Measurements from ENCODE around the gene PODN. TPM values are rescaled to one million over a fixed set of nuclear protein-coding genes. Genes with fewer than 3 reads are reported as not detected.

Gene PODN
- total RNA-seq, 6 donors from 2014 or later, result 15.2 to 87.1 (median 53.1) TPM

DNA sequence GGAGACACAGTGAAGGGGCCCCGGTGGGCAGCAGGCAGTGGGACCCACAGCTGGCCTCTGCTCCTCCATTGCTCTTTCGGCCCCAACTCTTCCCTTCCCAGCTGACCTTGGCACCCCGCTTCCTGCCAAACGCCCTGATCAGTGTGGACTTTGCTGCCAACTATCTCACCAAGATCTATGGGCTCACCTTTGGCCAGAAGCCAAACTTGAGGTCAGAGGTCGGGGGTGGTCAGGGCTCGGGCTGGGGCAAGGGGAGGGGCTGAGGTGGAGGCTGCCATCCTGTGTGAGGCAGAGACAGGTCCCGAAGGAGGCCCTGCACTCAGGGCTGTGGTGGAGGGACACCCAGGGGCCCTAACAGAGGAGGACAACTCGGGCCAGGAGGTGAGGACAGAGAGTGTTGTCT, 13.7 kb downstream of the PODN start:
- H3K9me3 ChIP-seq, result no peaks in the 10 kb centered on the region
- H3K27me3 ChIP-seq, result no peaks in the 10 kb centered on the region
- H3K4me3 ChIP-seq, result no peak overlapping the region
- ATAC-seq (ENCODE audit: low FRiP score in 2 of 2), result no peak
- WGBS, 2 donors, result 76 to 80% methylated on average over 6 to 8 of the region's 8 CpGs
- no peaks in the 10 kb centered on the region for H3K4me1 ChIP-seq
- H3K27ac ChIP-seq, result no peak overlapping the region
- no peaks in the 10 kb centered on the region for H3K36me3 ChIP-seq
- DNase-seq, result peak in 1 of 2 donors; percentile 39
- no peak for TF ChIP-seq POLR2AphosphoS5 (IDR thresholded peaks at IDR 0.05)
- TF ChIP-seq POLR2A (IDR thresholded peaks at IDR 0.05), result no peak
- TF ChIP-seq, protein P1, sequence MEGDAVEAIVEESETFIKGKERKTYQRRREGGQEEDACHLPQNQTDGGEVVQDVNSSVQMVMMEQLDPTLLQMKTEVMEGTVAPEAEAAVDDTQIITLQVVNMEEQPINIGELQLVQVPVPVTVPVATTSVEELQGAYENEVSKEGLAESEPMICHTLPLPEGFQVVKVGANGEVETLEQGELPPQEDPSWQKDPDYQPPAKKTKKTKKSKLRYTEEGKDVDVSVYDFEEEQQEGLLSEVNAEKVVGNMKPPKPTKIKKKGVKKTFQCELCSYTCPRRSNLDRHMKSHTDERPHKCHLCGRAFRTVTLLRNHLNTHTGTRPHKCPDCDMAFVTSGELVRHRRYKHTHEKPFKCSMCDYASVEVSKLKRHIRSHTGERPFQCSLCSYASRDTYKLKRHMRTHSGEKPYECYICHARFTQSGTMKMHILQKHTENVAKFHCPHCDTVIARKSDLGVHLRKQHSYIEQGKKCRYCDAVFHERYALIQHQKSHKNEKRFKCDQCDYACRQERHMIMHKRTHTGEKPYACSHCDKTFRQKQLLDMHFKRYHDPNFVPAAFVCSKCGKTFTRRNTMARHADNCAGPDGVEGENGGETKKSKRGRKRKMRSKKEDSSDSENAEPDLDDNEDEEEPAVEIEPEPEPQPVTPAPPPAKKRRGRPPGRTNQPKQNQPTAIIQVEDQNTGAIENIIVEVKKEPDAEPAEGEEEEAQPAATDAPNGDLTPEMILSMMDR (IDR thresholded peaks at IDR 0.05), result no peak
- TF ChIP-seq EP300 (IDR thresholded peaks at IDR 0.05), result no peak

DNA sequence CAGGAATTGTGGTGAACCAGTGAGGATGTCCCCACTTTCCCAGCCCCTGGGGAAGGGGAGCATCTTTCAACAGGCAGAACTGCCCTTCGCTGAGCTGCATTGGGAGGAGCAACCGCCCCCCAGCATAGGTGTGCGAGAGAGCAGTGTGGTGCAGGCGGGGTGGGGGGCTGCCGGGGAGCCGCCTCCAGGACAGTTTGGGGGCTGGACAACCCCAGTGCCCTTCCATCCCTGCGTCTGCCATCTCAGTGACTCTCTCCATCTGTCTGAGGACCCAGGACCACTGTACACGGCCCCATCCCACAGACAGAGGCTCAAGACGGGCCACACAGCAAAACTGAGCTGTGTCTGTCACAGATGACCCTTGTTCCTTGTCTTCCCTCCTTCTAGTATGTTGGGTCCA, 14.2 kb downstream of the PODN start:
- H3K4me1 ChIP-seq, result no peaks in the 10 kb centered on the region
- no peaks in the 10 kb centered on the region for H3K36me3 ChIP-seq
- WGBS, 2 donors, result 83 to 93% methylated on average over 7 to 8 of the region's 9 CpGs
- no peaks in the 10 kb centered on the region for H3K9me3 ChIP-seq
- H3K27me3 ChIP-seq, result no peaks in the 10 kb centered on the region
- no peak for TF ChIP-seq POLR2A (IDR thresholded peaks at IDR 0.05)
- no peak for TF ChIP-seq POLR2AphosphoS5 (IDR thresholded peaks at IDR 0.05)
- no peak for TF ChIP-seq EP300 (IDR thresholded peaks at IDR 0.05)
- TF ChIP-seq, protein P1 (IDR thresholded peaks at IDR 0.05), result no peak
- ATAC-seq (ENCODE audit: low FRiP score in 2 of 2) (no peak), DNase-seq (no peak)
- no peak overlapping the region for H3K27ac ChIP-seq
- H3K4me3 ChIP-seq, result no peak overlapping the region

DNA sequence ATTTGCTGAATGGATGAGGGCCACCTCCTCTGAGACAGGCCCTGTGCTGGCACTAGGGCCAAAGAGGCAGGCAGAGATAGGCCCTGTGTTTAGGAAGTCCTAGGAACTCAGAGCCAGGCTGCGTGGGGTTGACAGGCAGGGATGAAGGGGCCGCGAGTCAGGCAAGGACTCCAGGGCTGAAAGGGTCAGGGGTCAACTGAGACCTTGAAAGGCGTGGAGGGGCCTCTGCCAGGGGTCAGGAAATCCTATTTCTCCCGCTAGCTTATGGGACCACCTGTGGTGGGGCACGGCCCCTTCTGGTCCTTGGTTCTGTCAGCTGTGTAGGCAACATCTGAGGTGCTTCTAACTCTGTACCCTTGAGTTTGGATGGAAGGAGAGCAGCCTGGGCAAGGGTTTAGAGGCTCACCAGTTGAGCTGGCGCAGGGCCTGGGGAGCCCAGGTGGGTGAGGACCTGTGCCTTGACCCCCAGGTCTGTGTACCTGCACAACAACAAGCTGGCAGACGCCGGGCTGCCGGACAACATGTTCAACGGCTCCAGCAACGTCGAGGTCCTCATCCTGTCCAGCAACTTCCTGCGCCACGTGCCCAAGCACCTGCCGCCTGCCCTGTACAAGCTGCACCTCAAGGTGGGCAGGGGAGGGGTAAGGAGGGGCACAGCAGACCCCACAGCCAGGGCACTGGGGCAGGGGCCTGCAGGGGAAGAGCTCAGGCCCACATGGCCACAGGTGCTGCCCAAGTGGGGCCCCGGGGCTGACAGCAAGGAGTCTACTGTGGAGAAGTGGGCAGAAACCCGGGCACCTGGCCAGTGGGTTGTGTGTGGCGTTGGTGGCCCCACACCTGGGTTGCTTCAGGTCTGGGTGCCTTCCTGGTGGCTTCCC, 14.9 kb downstream of the PODN start:
- DNase-seq (peak in 1 of 2 donors; percentile 74), ATAC-seq (ENCODE audit: low FRiP score in 2 of 2) (no peak)
- TF ChIP-seq POLR2AphosphoS5 (IDR thresholded peaks at IDR 0.05) (no peak), EP300 (IDR thresholded peaks at IDR 0.05) (no peak), POLR2A (IDR thresholded peaks at IDR 0.05) (no peak)
- TF ChIP-seq, protein P1 (IDR thresholded peaks at IDR 0.05), result no peak
- Histone ChIP-seq H3K4me1 (no peaks in the 10 kb centered on the region), H3K9me3 (no peaks in the 10 kb centered on the region), H3K36me3 (no peaks in the 10 kb centered on the region), H3K27me3 (no peaks in the 10 kb centered on the region), H3K27ac (no peak overlapping the region), H3K4me3 (no peak overlapping the region)
- 86 to 87% methylated on average over 13 to 19 of the region's 19 CpGs for WGBS, 2 donors

DNA sequence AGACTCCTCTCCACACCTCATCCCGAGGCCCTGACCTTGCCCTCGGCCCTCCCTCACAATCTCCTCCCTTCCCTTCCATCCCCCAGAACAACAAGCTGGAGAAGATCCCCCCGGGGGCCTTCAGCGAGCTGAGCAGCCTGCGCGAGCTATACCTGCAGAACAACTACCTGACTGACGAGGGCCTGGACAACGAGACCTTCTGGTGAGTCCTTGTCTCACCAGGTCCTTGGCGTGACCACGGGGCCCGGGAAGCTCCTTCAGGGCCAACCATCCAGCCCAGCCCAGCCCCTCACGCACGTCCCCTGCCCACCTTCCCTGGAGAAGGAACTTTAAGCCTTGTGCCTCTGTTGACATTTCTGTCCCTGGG, 15.6 kb downstream of the PODN start:
- WGBS, 2 donors, result 93 to 95% methylated on average over 12 to 13 of the region's 13 CpGs
- no peak for DNase-seq
- TF ChIP-seq EP300 (IDR thresholded peaks at IDR 0.05) (no peak), POLR2A (IDR thresholded peaks at IDR 0.05) (no peak), POLR2AphosphoS5 (IDR thresholded peaks at IDR 0.05) (no peak)
- TF ChIP-seq, protein P1 (IDR thresholded peaks at IDR 0.05), result no peak
- H3K9me3 ChIP-seq, result no peaks in the 10 kb centered on the region
- no peaks in the 10 kb centered on the region for H3K4me1 ChIP-seq
- H3K36me3 ChIP-seq, result no peaks in the 10 kb centered on the region
- no peak overlapping the region for H3K27ac ChIP-seq
- no peak for ATAC-seq (ENCODE audit: low FRiP score in 2 of 2)
- no peak overlapping the region for H3K4me3 ChIP-seq
- H3K27me3 ChIP-seq, result no peaks in the 10 kb centered on the region
